ENCODE measurements around the gene AHNAK2.

AHNAK2 gene

GRCh38 chr14:104986487-104987164, 8.5 kb upstream of the AHNAK2 start:
- DNase-seq (ENCODE audit: low spot score), result no peak

- peak; percentile 87 for DNase-seq (ENCODE audit: low spot score)
Observed at GRCh38 chr14:104985675-104986486, 7.7 kb upstream of the AHNAK2 start, which contains the start of gene CLBA1. CLBA1 (plus strand) TSS chr14:104985788; CDS start chr14:104986432, 644 bp downstream.

- no peak for DNase-seq (ENCODE audit: low spot score)
Observed at GRCh38 chr14:104984056-104984894, 6.1 kb upstream of the AHNAK2 start.

GRCh38 chr14:104983231-104983721, 5.1 kb upstream of the AHNAK2 start:
- no peak for DNase-seq (ENCODE audit: low spot score)

- no peak for DNase-seq (ENCODE audit: low spot score)
Observed at GRCh38 chr14:104982548-104983230, 4.5 kb upstream of the AHNAK2 start.

- no peak for DNase-seq (ENCODE audit: low spot score)
Observed at GRCh38 chr14:104981699-104982541, 3.7 kb upstream of the AHNAK2 start.

GRCh38 chr14:104980611-104981531, 2.7 kb upstream of the AHNAK2 start:
- DNase-seq (ENCODE audit: low spot score), result no peak

- no peak for DNase-seq (ENCODE audit: low spot score)
Observed at GRCh38 chr14:104979758-104980610, 1.8 kb upstream of the AHNAK2 start.

GRCh38 chr14:104978746-104979691, 845 bp upstream of the AHNAK2 start:
- no peak for DNase-seq (ENCODE audit: low spot score)

GRCh38 chr14:104977008-104977680, 1.0 kb downstream of the AHNAK2 start:
- no peak for DNase-seq (ENCODE audit: low spot score)

GRCh38 chr14:104976198-104977007, 1.8 kb downstream of the AHNAK2 start:
- peak; percentile 88 for DNase-seq (ENCODE audit: low spot score)

GRCh38 chr14:104975481-104976197, 2.5 kb downstream of the AHNAK2 start:
- peak; percentile 21 for DNase-seq (ENCODE audit: low spot score)

- no peak for DNase-seq (ENCODE audit: low spot score)
Observed at GRCh38 chr14:104974665-104975390, 3.3 kb downstream of the AHNAK2 start.

GRCh38 chr14:104974146-104974541, 4.0 kb downstream of the AHNAK2 start:
- no peak for DNase-seq (ENCODE audit: low spot score)
